Stimulated activated effector memory CD8-positive, alpha-beta T cell treated with anti-CD3 and anti-CD28 coated beads, Interleukin-12 subunit alpha, Interleukin-12 subunit beta, amount 100 ng/mL, for 72 hours (primary cell): ENCODE results near the gene FOXC1.

Experiments used
- ATAC-seq: fragments of 150-1000 bp; cut with Tn5 transposase; 2 replicates; pipeline ENCODE4 v1.10.0; 2021
- DNase-seq, 2 donors: peaks; one replicate each; pipeline ENCODE4 v3.0.0; 2021 to 2022; ENCODE audit warnings: low spot score in 2 of 2
- H3K27ac Mint-ChIP-seq: one replicate; pipeline ENCODE4 v1.8.0; 2022; ENCODE audit warnings: mild to moderate bottlenecking, mixed read lengths
- H3K36me3 Mint-ChIP-seq: one replicate; pipeline ENCODE4 v1.8.0; 2022; ENCODE audit warnings: mild to moderate bottlenecking, mixed read lengths
- H3K4me1 Mint-ChIP-seq: one replicate; pipeline ENCODE4 v1.8.0; 2022; ENCODE audit warnings: mixed read lengths
- H3K4me3 Mint-ChIP-seq: one replicate; pipeline ENCODE4 v1.8.0; 2022; ENCODE audit warnings: mild to moderate bottlenecking, mixed read lengths
- H3K9me3 Mint-ChIP-seq: one replicate; pipeline ENCODE4 v1.8.0; 2022; ENCODE audit warnings: mixed read lengths

FOXC1 gene

GRCh38 chr6:1577896-1578745 is 31.6 kb upstream of the FOXC1 start:
- Mint-ChIP-seq H3K4me1 (no peaks in the 10 kb centered on the region), H3K4me3 (no peak overlapping the region), H3K27ac (no peak overlapping the region), H3K36me3 (no peaks in the 10 kb centered on the region), H3K9me3 (no peaks in the 10 kb centered on the region)
- DNase-seq (no peak), ATAC-seq (no peak)

DNA sequence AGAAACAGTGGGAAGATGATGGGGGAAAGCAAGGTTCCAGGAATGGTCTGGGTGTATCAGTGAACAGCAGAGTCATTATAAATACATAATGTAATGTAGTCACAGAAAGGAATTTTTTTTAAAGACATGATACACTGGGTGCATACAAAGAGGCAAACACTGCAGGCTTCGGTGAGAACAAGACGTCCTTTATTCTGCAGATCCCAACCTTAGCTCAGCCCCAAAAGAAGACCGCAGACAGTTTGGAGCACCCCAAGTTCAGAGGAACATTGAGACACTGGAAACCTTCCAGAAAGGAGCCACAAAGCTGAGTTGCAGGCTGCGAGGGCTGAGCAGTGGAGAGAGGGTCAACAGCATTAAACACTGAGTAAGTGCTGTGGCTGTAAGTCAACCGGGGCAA is 30.6 kb upstream of the FOXC1 start:
- ATAC-seq (no peak), DNase-seq (no peak)
- Mint-ChIP-seq H3K9me3 (no peaks in the 10 kb centered on the region), H3K4me3 (no peak overlapping the region), H3K27ac (no peak overlapping the region), H3K36me3 (no peaks in the 10 kb centered on the region), H3K4me1 (no peaks in the 10 kb centered on the region)

GRCh38 chr6:1580109-1580508 is 29.6 kb upstream of the FOXC1 start:
- Mint-ChIP-seq H3K36me3 (no peaks in the 10 kb centered on the region), H3K4me1 (no peaks in the 10 kb centered on the region), H3K9me3 (no peaks in the 10 kb centered on the region), H3K4me3 (no peak overlapping the region), H3K27ac (no peak overlapping the region)
- no peak for DNase-seq
- ATAC-seq, result no peak

GRCh38 chr6:1580585-1580984 is 29.1 kb upstream of the FOXC1 start:
- Mint-ChIP-seq H3K4me1 (no peaks in the 10 kb centered on the region), H3K36me3 (no peaks in the 10 kb centered on the region), H3K9me3 (no peaks in the 10 kb centered on the region), H3K27ac (no peak overlapping the region), H3K4me3 (no peak overlapping the region)
- DNase-seq (no peak), ATAC-seq (no peak)

- no peaks in the 10 kb centered on the region for H3K36me3 Mint-ChIP-seq
- H3K9me3 Mint-ChIP-seq, result no peaks in the 10 kb centered on the region
- DNase-seq, result no peak
- peak; percentile 11 for ATAC-seq
- H3K4me1 Mint-ChIP-seq, result no peaks in the 10 kb centered on the region
- H3K27ac Mint-ChIP-seq, result no peak overlapping the region
- no peak overlapping the region for H3K4me3 Mint-ChIP-seq
Observed at GRCh38 chr6:1581120-1581991, 28.4 kb upstream of the FOXC1 start.

DNA sequence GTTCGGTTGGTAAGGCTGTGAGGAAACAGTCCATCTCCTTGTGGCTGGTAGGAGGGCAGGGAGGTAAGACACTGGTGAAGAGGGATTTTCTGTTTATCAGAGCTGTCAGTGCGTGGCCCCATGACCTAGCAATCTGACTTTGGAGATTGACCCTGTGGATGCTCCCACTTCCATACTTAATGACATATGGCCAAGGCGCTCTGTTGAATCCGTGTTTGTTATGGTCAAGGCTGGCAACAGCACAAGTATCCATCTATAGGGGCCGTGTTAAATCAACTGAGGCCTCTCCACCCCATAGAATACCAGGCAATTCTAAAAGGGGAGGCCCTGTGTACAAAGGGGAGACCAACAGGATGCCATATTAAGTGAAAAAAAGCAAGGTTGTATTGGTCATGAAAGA is 25.6 kb upstream of the FOXC1 start:
- no peak overlapping the region for H3K4me3 Mint-ChIP-seq
- H3K27ac Mint-ChIP-seq, result no peak overlapping the region
- DNase-seq (no peak), ATAC-seq (no peak)
- no peaks in the 10 kb centered on the region for H3K36me3 Mint-ChIP-seq
- H3K9me3 Mint-ChIP-seq, result no peaks in the 10 kb centered on the region
- H3K4me1 Mint-ChIP-seq, result no peaks in the 10 kb centered on the region

DNA sequence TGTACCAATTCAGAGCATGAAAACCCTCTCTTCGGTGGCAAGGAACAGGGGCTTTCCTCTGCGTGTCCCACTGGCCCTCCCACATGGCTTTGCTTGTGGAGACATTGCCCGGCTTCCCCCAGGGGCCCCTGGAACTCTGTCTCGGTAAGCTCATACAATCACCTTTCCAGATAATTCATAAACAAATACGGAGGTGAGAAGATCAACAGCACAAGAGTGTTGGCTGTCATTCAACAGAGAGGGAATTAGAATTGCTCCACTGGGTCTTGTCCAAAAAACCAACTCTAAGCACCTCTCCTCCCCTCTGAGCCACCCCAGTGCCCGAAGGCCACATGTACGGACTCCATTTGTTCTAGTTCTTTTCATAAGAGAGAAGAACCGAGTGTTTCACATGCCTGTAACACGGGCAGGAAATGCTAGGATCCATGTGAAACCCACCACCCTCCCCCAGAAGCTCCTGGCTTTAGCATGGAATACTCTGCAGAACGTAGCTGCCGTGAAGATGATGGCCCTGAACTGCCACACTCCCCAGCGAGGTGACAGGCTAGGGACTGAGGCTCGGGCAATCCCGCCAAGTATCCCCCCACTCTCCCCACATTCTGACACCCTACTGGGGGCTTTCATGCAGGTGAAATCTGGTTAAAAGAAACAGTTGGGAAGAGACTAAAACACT is 24.6 kb upstream of the FOXC1 start:
- Mint-ChIP-seq H3K36me3 (no peaks in the 10 kb centered on the region), H3K27ac (no peak overlapping the region), H3K9me3 (no peaks in the 10 kb centered on the region), H3K4me1 (no peaks in the 10 kb centered on the region), H3K4me3 (no peak overlapping the region)
- no peak for ATAC-seq
- no peak for DNase-seq

DNA sequence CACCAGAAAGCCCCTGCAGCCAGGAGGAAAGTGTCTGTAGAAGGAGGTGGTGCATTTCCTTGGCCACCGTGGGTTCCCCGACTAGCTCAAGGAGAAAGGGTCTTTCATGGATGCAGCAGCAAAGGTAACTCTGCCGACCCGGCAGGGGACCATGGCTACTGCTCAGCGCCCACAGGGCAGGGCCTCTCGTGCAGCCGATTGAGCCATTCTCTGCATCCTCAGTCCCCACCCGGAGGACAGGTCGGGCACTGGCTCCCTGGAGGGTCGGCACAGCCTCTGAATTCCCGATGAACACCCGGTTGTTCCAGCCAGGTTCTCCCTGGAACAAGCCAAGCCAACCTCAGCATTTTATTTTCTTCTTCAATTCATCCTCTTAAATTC is 24.1 kb upstream of the FOXC1 start:
- H3K4me3 Mint-ChIP-seq, result no peak overlapping the region
- no peak overlapping the region for H3K27ac Mint-ChIP-seq
- H3K4me1 Mint-ChIP-seq, result no peaks in the 10 kb centered on the region
- ATAC-seq, result no peak
- no peak for DNase-seq
- no peaks in the 10 kb centered on the region for H3K9me3 Mint-ChIP-seq
- no peaks in the 10 kb centered on the region for H3K36me3 Mint-ChIP-seq

- no peak overlapping the region for H3K27ac Mint-ChIP-seq
Observed at GRCh38 chr6:1586256-1586655, 23.5 kb upstream of the FOXC1 start.

DNA sequence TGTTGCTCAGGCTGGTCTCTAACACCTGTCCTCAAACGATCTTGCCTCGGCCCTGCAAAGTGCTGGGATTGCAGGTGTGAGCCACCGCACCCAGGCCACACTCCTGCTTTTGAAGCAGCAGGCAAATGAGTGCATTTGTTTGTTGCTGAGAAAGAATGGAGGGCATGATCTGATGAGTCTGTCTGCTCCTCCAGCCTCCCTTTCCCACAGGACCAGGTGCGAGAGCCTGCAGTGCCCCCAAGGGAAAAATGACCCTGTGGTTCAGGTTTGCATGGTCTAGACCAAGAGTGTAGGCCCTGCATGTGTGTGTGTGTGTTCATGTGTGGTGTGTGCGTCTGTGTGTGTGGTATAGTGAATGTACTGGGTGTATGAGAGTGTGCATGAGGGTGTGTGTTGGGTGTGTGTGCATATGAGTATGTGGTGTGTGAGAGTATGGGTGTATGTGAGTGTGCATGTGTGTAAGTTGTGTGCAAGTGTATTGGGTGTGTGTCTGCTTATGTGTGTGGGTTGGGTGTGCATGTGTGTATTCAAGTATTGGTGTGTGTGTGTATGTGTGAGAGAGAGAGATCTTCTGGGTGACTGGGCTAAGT is 22.8 kb upstream of the FOXC1 start:
- H3K4me1 Mint-ChIP-seq, result no peaks in the 10 kb centered on the region
- no peaks in the 10 kb centered on the region for H3K36me3 Mint-ChIP-seq
- DNase-seq (peak in 1 of 2 donors; percentile 20), ATAC-seq (peak; percentile 28)
- H3K4me3 Mint-ChIP-seq, result no peak overlapping the region
- no peak overlapping the region for H3K27ac Mint-ChIP-seq
- no peaks in the 10 kb centered on the region for H3K9me3 Mint-ChIP-seq

More at GRCh38 chr6:1586256-1586655, 23.5 kb upstream of the FOXC1 start:
- Mint-ChIP-seq H3K4me1 (no peaks in the 10 kb centered on the region), H3K36me3 (no peaks in the 10 kb centered on the region), H3K4me3 (no peak overlapping the region), H3K9me3 (no peaks in the 10 kb centered on the region)
- ATAC-seq (no peak), DNase-seq (no peak)

- Mint-ChIP-seq H3K36me3 (no peaks in the 10 kb centered on the region), H3K4me3 (no peak overlapping the region), H3K4me1 (no peaks in the 10 kb centered on the region), H3K9me3 (no peaks in the 10 kb centered on the region), H3K27ac (no peak overlapping the region)
- DNase-seq (no peak), ATAC-seq (no peak)
Observed at GRCh38 chr6:1587546-1587945, 22.2 kb upstream of the FOXC1 start.

DNA sequence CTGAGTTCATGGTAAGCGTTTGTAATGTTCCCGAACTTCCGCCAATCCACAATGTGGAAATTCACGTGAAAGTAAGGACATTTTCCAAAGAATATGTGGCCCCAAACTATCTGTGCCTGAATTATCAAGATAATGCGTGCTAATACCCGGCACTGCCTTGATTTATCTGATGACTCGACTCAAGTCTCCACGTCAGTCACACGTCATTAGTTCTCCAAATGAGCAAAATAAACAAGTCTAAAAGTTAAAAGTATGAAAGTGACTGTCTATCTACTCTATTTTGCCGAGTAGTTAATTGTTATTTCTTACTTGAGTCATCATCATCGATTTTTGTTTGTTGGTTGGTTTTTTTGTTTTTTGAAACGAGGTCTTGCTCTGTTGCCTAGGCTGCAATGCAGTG is 21.7 kb upstream of the FOXC1 start:
- Mint-ChIP-seq H3K27ac (no peak overlapping the region), H3K4me1 (no peaks in the 10 kb centered on the region), H3K4me3 (no peak overlapping the region), H3K9me3 (no peaks in the 10 kb centered on the region), H3K36me3 (no peaks in the 10 kb centered on the region)
- ATAC-seq (no peak), DNase-seq (no peak)

GRCh38 chr6:1589208-1589607 is 20.5 kb upstream of the FOXC1 start:
- ATAC-seq, result no peak
- no peak for DNase-seq
- H3K36me3 Mint-ChIP-seq, result no peaks in the 10 kb centered on the region
- H3K9me3 Mint-ChIP-seq, result no peaks in the 10 kb centered on the region
- no peak overlapping the region for H3K4me3 Mint-ChIP-seq
- H3K27ac Mint-ChIP-seq, result no peak overlapping the region
- no peaks in the 10 kb centered on the region for H3K4me1 Mint-ChIP-seq

GRCh38 chr6:1590580-1590979 is 19.1 kb upstream of the FOXC1 start:
- Mint-ChIP-seq H3K4me1 (no peaks in the 10 kb centered on the region), H3K27ac (no peak overlapping the region), H3K4me3 (no peak overlapping the region), H3K9me3 (no peaks in the 10 kb centered on the region), H3K36me3 (no peaks in the 10 kb centered on the region)
- ATAC-seq (no peak), DNase-seq (no peak)

DNA sequence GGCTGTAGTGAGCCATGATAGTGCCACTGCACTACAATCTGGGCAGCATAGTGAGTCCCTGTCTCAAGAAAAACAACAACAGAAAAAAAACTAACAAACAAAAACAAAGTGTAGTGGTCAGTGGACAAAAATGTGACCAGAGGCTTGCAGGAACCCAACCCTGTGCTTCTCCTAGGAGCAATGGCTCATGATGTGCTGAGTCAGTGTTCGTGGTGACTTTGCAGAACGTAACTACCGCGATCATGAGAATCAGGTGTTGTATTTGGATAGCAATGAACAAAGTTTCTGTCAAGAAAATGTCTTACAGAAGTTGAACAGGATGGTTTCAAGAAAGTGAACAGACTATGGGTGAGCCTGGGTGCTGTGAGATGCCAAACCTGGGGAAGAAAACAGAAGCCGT is 18.5 kb upstream of the FOXC1 start:
- ATAC-seq, result no peak
- H3K4me3 Mint-ChIP-seq, result no peak overlapping the region
- no peaks in the 10 kb centered on the region for H3K36me3 Mint-ChIP-seq

More for the DNA sequence above, 18.5 kb upstream of the FOXC1 start:
- no peaks in the 10 kb centered on the region for H3K9me3 Mint-ChIP-seq
- DNase-seq, result no peak
- no peaks in the 10 kb centered on the region for H3K4me1 Mint-ChIP-seq
- no peak overlapping the region for H3K27ac Mint-ChIP-seq
